ENCODE measurements around the gene CD300LF. TPM values are rescaled to one million over a fixed set of nuclear protein-coding genes. Genes with fewer than 3 reads are reported as not detected.

The CD300LF gene
- polyA plus RNA-seq, 1 experiment, result not detected

DNA sequence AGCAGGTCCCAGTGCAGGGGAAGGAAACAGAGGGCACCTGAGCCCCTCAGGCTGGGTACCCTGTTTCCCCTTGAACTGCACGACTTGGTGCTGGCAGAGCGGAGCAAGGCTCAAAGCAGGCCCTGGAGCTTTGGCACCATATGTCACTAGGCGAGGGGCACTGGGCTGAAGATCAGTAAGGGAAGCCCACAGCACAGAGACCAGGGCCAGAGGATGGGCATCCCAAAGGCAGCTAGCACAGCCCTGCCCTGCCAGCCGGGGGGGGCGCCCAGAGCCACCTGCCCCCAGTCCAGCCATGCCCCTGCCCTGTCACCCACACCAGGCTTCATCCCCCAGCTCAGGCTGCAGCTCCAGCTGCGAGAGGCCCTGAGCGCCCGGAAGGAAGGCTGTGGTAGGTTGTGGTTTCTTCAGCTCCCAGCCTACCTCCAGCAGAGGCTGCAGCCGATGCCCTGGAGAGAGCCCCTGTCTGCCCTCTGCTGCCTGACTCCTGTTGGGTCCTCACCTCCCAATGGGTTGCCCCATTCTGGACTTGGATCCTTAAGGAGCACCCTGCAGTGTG lies 46.6 kb upstream of the CD300LF start:
- TF ChIP-seq, protein P1, sequence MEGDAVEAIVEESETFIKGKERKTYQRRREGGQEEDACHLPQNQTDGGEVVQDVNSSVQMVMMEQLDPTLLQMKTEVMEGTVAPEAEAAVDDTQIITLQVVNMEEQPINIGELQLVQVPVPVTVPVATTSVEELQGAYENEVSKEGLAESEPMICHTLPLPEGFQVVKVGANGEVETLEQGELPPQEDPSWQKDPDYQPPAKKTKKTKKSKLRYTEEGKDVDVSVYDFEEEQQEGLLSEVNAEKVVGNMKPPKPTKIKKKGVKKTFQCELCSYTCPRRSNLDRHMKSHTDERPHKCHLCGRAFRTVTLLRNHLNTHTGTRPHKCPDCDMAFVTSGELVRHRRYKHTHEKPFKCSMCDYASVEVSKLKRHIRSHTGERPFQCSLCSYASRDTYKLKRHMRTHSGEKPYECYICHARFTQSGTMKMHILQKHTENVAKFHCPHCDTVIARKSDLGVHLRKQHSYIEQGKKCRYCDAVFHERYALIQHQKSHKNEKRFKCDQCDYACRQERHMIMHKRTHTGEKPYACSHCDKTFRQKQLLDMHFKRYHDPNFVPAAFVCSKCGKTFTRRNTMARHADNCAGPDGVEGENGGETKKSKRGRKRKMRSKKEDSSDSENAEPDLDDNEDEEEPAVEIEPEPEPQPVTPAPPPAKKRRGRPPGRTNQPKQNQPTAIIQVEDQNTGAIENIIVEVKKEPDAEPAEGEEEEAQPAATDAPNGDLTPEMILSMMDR (IDR thresholded peaks at IDR 0.05; ENCODE audit: insufficient read depth, low read depth, low read length), result no peak
- H3K27me3 ChIP-seq (ENCODE audit: control insufficient read depth, insufficient read depth, low read length), result no peaks in the 10 kb centered on the region
- DNase-seq (ENCODE audit: low read depth), result no peak
- no peaks in the 10 kb centered on the region; the same call in 1 of the 2 replicates for H3K36me3 ChIP-seq (ENCODE audit: control insufficient read depth, insufficient read depth, low read length)
- ChIA-PET POLR2A (no interaction called here), CTCF (interaction anchor here (1.2 to 2.9 kb wide), 6 partner anchors 11 to 102 kb away, joined by 3 to 25 read pairs (median 6); partner anchors contain the start of gene NAT9)
- H3K4me3 ChIP-seq (ENCODE audit: low read depth, low read length), result no peak overlapping the region

DNA sequence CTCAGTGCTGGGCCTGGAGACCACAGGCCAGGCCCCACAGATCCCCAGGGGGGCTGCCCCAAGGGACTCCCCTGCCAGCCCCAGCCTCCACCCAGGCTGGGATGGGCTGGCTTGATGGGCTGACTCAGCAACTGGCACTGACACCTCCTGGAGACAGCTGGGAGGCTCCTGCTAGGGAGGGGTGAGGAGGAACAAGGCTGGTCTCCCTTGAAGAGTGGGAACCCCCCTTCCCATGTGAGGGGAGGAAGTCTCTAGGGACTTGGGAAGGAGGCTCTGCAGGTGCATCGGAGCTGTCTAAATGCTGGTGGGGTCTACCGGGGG lies 46.1 kb upstream of the CD300LF start:
- ChIA-PET CTCF (interaction anchor here (1.2 to 2.9 kb wide), 6 partner anchors 12 to 103 kb away, joined by 3 to 25 read pairs (median 10); no protein-coding TSS in a partner anchor), POLR2A (no interaction called here)
- Histone ChIP-seq H3K27me3 (ENCODE audit: control insufficient read depth, insufficient read depth, low read length) (no peaks in the 10 kb centered on the region), H3K36me3 (ENCODE audit: control insufficient read depth, insufficient read depth, low read length) (no peaks in the 10 kb centered on the region; the same call in 1 of the 2 replicates), H3K4me3 (ENCODE audit: low read depth, low read length) (no peak overlapping the region)
- DNase-seq (ENCODE audit: low read depth), result no peak
- TF ChIP-seq, protein P1 (IDR thresholded peaks at IDR 0.05; ENCODE audit: insufficient read depth, low read depth, low read length), result no peak

DNA sequence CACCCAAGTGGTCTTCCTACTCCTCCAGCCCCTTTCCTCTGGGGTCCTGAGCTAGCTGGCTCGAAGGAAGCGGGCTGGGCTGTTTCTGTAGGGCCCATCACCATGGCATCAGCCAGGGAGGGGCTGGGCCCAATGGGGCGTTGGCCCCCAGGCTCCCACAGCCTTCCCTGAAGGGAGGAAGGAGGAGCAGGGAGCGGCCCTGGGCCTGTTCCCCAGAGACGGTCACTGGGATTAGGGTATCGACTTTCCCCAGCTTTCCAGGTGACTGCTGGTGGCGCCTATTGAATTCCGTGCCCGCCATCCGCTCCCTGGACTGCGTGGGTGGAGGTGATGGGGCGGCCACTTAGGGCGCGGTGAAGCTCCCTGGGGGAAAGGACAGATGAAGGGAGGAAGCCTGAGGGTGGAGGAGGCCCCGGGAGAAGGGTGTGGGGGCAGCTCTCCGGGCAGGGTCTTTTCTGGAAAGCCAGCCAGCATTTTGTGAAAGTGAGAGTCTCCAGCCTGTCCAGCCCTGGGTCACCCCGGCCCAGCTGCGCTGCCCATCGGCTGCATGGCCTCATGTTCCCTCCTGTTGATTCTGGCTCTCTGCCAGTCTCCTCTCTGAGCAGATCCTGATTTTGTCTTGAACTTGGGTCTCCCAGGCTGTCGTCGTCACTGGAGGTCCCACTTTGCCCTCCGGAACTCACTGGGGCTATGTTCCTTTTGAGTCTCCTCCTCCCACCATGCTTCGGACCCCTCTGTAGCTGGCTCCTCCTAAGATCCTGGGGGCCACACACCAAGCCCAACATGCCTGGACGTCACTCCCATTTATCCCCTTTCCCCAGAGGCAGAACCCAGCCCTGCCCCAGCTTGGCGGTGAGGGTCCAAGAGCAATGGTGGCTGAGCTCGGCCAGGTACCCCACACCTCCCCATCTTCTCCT lies 45.5 kb upstream of the CD300LF start:
- ChIA-PET CTCF (interaction anchor here (1.2 to 2.9 kb wide), 7 partner anchors 12 to 103 kb away, joined by 3 to 25 read pairs (median 7); no protein-coding TSS in a partner anchor), POLR2A (no interaction called here)
- DNase-seq (ENCODE audit: low read depth), result no peak

DNA sequence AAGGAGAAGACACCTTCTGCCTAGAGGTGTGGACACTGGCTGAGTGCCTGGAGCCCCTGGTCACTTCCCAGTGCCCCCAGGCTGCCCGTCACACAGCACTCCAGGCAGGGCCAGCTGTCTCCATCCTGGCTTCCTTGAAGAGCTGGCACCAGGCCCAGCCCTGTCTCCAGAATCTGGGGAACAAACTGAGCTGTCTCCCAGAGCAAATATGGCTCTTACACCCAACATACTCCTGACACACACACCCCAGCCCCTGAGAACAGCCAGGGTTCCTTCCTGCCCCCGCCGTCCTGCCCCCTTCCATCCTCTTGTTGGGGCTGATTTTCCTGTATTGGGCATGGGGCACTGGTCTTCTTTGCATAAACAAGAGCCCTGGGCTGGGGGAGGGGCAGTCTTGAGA lies 44.8 kb upstream of the CD300LF start:
- CTCF ChIA-PET, result interaction anchor here (1.9 to 2.6 kb wide), 3 partner anchors 11 to 13 kb away, joined by 4 to 13 read pairs (median 7); no protein-coding TSS in a partner anchor

More for the DNA sequence above, 45.5 kb upstream of the CD300LF start:
- TF ChIP-seq, protein P1 (IDR thresholded peaks at IDR 0.05; ENCODE audit: insufficient read depth, low read depth, low read length), result no peak
- H3K27me3 ChIP-seq (ENCODE audit: control insufficient read depth, insufficient read depth, low read length), result no peaks in the 10 kb centered on the region
- H3K36me3 ChIP-seq (ENCODE audit: control insufficient read depth, insufficient read depth, low read length), result no peaks in the 10 kb centered on the region; the same call in 1 of the 2 replicates
- H3K4me3 ChIP-seq (ENCODE audit: low read depth, low read length), result no peak overlapping the region

More for the DNA sequence above, 44.8 kb upstream of the CD300LF start:
- no peak overlapping the region for H3K4me3 ChIP-seq (ENCODE audit: low read depth, low read length)
- DNase-seq (ENCODE audit: low read depth), result no peak
- no peaks in the 10 kb centered on the region for H3K27me3 ChIP-seq (ENCODE audit: control insufficient read depth, insufficient read depth, low read length)
- no peaks in the 10 kb centered on the region; the same call in 1 of the 2 replicates for H3K36me3 ChIP-seq (ENCODE audit: control insufficient read depth, insufficient read depth, low read length)
- TF ChIP-seq, protein P1 (IDR thresholded peaks at IDR 0.05; ENCODE audit: insufficient read depth, low read depth, low read length), result no peak
- POLR2A ChIA-PET, result no interaction called here
